Stimulated activated CD4-positive, alpha-beta T cell treated with anti-CD3 and anti-CD28 coated beads, TNF-alpha, amount 100 ng/mL, for 48 hours (primary cell): ENCODE results near the gene KLK12.

Source experiments
- DNase-seq, 3 donors: peaks; one replicate each; pipeline ENCODE4 v3.0.0-alpha.2; 2020; ENCODE audit warnings: low read depth in 3 of 3

KLK12 gene

GRCh38 chr19:51047031-51047335, 12.2 kb upstream of the KLK12 start:
- no peak for DNase-seq

GRCh38 chr19:51044327-51044726, 9.5 kb upstream of the KLK12 start:
- no peak for DNase-seq

- DNase-seq: no peak
Measured at GRCh38 chr19:51043497-51043896, 8.7 kb upstream of the KLK12 start.

- DNase-seq: no peak
Measured at GRCh38 chr19:51040151-51040550, 5.3 kb upstream of the KLK12 start.

- no peak for DNase-seq
Measured at GRCh38 chr19:51036519-51036918, 1.7 kb upstream of the KLK12 start.

GRCh38 chr19:51031880-51032225, 2.9 kb downstream of the KLK12 start:
- no peak for DNase-seq

DNA sequence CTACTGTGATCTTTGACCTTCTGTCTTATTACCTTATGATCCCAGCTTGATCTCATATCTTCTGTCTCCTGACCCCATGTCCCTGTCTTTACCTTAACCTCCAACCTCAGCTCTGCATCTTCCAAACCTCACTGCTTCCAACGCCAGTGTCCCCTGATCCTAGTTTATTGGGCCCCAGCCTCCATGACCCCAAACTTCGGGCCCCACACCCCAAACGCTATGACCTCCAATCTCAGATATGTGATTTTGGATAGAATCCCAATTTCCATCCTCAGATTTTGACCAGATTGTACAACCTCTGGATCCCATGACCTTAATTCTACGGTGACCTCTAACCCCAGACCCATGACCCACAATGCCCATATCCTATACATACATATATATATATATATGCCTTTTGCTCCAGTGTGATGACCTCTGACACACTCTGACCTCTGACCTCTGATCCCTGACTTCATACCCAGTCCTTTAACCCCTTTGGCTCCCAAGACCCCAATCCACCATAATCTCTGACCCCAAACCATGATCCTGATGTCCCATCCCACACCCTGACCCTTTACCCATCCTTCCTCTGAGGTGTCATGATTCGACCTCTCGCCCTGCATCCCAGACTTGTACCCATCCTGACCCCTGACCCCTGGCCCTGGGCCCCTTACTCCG, 3.5 kb downstream of the KLK12 start:
- no peak for DNase-seq

GRCh38 chr19:51030631-51031030, 4.2 kb downstream of the KLK12 start:
- DNase-seq: no peak

DNA sequence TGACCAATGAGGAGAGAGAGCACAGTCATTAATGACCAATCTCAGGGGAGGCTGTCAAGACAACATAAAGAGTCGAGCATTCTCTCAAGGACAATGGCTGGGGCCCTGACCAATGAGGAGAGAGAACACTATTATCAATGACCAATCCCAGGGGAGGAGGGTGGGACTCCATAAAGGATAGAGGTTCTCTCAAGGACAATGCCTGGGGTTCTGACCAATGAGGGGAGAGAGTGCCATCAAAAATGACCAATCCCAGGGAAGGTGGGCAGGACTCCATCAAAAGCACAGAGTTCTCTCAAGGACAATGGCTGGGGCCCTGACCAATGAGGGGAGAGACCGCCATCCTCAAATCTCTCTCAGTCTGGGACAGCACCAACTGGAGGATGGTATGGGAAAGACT, 5.1 kb downstream of the KLK12 start:
- DNase-seq: no peak

- no peak for DNase-seq
Measured at GRCh38 chr19:51027873-51028272, 6.9 kb downstream of the KLK12 start.

DNA sequence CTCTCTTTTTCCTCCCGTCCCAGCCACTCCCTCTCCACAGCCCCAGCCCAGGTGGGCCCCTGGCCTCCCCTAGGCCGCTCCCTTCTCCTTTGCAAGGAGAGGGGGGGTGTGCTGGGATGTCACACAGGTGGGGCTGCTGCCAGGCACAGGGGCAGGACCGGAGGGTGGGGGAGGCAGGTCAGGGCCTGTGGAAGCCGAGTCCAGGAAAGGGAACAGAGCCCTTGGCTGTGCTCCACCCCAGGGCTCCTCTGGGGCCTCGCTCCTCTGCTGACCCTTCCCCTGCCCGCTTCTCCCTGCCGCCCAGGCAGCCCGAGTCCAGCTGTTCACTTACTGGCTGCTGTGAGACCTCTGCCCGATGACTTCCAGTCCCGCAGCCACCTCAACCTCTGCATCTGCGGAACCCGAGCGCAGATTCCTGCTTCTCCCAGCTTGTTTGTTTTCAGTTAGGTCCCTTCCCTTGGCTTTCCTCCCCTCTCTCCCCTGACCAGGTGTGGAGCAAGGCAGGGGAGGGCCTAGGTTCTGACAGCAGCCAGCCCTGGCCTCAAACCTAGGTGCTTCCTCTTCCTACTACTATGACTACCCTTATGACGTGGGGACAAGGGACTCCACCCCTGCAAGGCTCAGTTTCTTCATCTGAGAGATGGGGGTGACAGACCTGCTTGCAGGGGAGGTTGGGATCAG, 7.5 kb downstream of the KLK12 start:
- no peak for DNase-seq

- DNase-seq: no peak
Measured at GRCh38 chr19:51026554-51026831, 8.3 kb downstream of the KLK12 start, which contains the start of gene KLK11. TSS of gene KLK11 (minus strand) at chr19:51026616. CDS start at chr19:51025631, 985 bp downstream.

DNA sequence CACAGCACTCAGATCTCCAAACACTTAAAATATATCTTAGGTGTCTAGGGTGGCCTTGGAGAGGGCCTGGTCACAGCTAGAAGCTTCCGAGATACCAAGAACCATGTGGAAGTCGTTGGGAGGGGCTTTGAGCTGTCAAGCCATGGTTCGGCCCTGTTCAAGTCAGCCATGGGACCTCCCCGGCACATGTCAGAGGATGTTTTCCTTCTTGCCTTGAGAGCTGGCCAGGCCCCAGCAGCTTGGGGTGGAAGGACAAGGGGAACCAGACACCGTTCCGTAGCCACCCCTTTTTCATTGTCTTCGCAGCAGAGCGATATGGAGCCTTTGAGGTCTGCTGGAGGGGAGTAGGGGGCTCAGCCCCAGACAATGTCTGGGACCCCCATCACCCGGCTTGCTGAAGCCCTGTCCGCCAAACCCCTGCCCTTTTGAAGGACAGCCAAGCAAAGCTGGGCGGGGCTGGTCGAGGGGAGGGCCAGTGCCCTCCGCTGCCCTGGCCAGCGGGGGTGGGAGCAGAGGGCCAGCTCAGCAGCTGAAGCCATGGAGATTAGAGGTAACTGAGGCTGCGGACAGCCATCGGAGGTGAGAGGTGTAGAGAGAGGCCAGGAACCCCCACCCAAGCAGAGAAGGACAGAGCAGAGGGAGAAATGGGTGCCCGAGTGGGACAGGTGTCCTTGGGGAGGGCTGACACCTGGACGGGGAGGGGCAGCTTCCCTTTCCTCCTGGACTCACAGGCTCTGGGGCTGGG, 8.8 kb downstream of the KLK12 start:
- no peak for DNase-seq

DNA sequence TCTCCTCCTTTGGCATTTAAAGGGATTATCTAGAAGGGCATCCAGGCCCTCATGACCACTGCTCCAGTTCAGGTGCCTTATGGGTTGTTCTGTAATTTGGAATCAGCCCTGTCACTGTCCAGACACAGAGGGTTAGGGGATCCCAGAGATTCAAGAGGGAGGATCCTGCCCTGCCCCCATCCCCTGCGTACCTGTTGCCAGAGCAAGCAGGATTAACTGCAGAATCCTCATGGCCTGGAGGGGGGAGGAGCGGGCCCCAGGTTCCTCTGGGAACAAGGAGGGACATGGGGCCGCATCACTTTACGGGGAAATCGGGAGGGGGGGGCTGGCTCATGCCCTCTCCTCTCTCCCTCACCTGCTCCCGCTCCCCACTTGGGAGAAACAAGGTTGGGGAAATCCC, 9.4 kb downstream of the KLK12 start:
- no peak for DNase-seq

- DNase-seq: no peak
Measured at GRCh38 chr19:51024924-51025323, 9.9 kb downstream of the KLK12 start.

- DNase-seq: no peak
Measured at GRCh38 chr19:51023946-51024345, 10.9 kb downstream of the KLK12 start.

- DNase-seq: no peak
Measured at GRCh38 chr19:51022526-51022925, 12.3 kb downstream of the KLK12 start.

DNA sequence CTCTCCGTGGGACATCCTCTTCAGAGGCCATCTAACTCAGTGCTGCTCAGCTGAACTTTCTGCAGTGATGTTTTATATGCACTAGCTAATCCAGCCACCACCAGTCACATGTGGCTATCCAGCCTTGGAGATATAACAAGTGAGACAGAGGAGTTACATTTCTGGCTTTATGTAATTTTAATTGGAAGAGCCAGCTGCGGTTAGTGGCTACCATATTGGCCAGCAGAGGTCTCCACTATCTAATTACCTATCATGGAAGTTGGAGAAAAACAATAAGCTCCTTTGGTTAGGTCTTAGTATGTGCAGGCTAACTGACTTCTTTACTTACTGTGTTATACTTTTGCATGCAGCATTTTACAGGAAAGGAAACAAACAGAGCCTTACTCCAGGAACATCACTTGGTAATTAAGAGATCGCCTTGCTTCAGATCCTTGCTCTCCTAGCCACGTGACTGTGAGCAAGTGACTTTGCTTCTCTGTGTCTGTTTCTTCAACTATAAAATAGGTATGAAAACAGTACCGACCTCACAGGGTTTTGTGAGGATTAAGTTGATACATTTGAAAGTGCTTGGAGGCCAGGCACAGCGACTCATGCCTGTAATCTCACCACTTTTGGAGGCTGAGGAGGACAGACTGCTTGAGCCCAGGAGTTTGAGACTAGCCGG, 13.7 kb downstream of the KLK12 start:
- no peak for DNase-seq

DNA sequence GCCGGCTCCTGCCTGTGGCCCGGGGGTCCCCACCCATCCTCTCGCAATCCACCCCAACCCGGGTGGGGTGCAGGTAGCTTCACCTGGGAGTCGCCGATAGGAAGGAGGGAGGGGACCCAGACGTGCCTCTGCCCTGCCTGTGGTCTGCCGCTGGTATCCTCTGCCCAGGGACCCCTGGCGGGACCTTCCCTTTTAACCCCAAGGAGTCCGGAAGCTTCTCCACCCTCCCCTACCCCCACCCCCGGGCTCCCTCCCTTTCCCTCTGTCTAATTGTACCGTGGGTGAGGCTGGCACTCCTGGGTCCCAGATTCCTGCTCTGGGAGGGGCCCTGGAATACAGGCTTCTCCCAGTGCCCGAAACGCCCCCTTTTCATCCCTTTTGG, 15.3 kb downstream of the KLK12 start, which contains the start of gene KLK10:
KLK10 (minus strand) TSS at position 166 of the 382 bp plus-strand sequence. CDS start 579 bp downstream, outside the sequence.
- no peak for DNase-seq

- no peak for DNase-seq
Measured at GRCh38 chr19:51018745-51019543, 15.9 kb downstream of the KLK12 start.

DNA sequence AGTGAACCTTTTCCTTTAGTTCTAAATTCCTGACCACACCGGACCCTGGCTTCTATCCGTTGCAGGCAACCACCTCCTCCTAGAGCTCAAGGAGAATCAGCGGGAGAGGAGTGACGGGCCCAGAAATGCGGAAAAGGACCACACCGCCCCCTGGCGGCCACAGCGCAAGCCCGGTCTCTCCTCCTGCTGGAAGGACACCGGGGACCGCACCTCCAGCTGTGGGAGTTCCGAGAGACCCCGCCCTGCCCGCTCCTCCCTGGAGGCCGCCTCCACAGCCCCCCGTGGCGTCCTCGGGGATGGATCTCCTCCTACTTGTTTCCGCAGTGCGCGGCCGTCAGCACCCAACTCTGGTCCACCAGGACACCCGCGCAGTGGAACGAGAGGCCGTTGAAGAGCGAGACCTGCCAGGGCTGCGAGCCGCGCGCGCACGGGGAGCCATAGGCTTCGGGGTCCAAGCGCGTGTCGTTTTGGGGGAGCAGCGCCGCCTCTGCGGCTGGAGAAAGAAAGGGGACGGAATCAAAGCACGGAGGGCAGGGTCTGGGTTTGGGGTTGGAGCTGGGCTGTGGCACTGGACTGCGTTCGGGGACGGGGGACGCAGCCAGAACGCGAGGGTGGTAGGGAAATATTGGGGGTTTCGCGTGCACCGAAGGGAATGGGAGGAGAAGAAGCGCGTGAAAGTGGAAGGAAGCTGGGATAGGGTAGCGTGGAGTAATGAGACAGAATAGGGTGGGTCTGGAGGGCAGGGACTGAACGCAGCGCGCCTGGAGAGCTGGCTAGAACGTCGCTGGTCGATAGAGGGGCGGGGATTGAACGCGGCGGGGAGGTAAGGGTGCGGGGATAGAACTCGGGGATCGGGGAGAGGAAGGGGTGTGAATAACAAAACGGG, 17.8 kb downstream of the KLK12 start:
- DNase-seq: peak; percentile 30 to 53 (median 36)
